Activated naive CD4-positive, alpha-beta T cell treated with anti-CD3 and anti-CD28 coated beads for 36 hours (primary cell): ENCODE data around the gene BAD. TPM values are rescaled to one million over a fixed set of nuclear protein-coding genes. Genes with fewer than 3 reads are reported as not detected.
"Not testable (repeated sequence)": the region's sequence is repeated elsewhere in the genome, so short reads cannot be mapped to it uniquely, and the experiment has no call there.

Experiments
- CTCF ChIA-PET: fragments of 350-600 bp; sonication (Branson Sonifier 250); formaldehyde crosslinking; loops from one replicate; lab custom pipeline; 2021; ENCODE audit warnings: antibody characterized with exemption; lab: Charles Lee
- DNase-seq: peaks from one replicate; pipeline ENCODE4 v3.0.0-alpha.2; 2020
- H3K27ac Mint-ChIP-seq: one replicate; pipeline ENCODE4 v1.8.0; 2021; ENCODE audit warnings: mild to moderate bottlenecking, mixed read lengths
- H3K27me3 Mint-ChIP-seq: one replicate; pipeline ENCODE4 v1.8.0; 2021; ENCODE audit warnings: low read depth, mixed read lengths
- H3K36me3 Mint-ChIP-seq: one replicate; pipeline ENCODE4 v1.8.0; 2021; ENCODE audit warnings: low read depth, mixed read lengths
- H3K4me1 Mint-ChIP-seq: one replicate; pipeline ENCODE4 v1.8.0; 2021; ENCODE audit warnings: low read depth, mixed read lengths
- H3K4me3 Mint-ChIP-seq: one replicate; pipeline ENCODE4 v1.8.0; 2021; ENCODE audit warnings: mild to moderate bottlenecking, moderate library complexity, mixed read lengths
- H3K9me3 Mint-ChIP-seq: one replicate; pipeline ENCODE4 v1.8.0; 2021; ENCODE audit warnings: mixed read lengths
- intact Hi-C: fragments of 100-400 bp; cut with micrococcal nuclease; formaldehyde crosslinking; loops from one replicate; pipeline ENCODE4 v1.15.1; 2023
- total RNA-seq, 2 experiments: library from RNA; stranded (reverse); gene quantifications; one replicate each; pipeline ENCODE4 v1.2.3, GENCODE V29; 2021

The BAD gene
- total RNA-seq, 2 experiments from 2014 or later: 12.8 to 14.3 TPM

GRCh38 chr11:64313491-64314145 lies 29.2 kb upstream of the BAD start:
- peak overlapping the region; percentile 25 for H3K27ac Mint-ChIP-seq
- intact Hi-C loops: no loop called here
- DNase-seq: no peak
- H3K4me1 Mint-ChIP-seq: peaks cover 36% of the 10 kb centered on the region
- CTCF ChIA-PET: interaction anchor here (1.2 to 2.2 kb wide), 2 partner anchors 41 to 109 kb away, joined by 3 to 7 read pairs; no protein-coding TSS in a partner anchor
- H3K4me3 Mint-ChIP-seq: no peak overlapping the region
- H3K9me3 Mint-ChIP-seq: no peaks in the 10 kb centered on the region
- H3K27me3 Mint-ChIP-seq: no peaks in the 10 kb centered on the region
- peaks cover 14% of the 10 kb centered on the region for H3K36me3 Mint-ChIP-seq

DNA sequence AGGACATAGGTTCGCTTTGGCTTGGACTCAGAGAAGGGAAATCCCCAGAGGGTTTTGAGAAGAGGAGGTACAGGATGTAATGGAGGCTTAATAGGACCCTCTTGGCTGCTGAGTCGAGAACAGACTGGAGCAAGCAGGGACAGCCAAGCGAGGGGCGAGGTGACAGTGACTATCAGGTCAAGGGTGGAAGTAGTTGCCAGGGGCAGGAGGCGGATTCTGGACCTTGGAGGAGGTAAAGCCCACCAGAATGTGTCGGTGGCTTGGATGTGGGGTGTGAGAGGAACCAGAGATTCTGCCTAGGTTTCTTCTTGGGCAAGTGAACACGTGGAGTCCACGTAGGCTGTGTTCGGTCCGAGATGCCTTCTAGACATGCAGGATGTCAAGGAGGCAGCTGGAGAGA lies 28.5 kb upstream of the BAD start:
- CTCF ChIA-PET: interaction anchor here (1.2 to 2.2 kb wide), 2 partner anchors 42 to 109 kb away, joined by 3 to 7 read pairs; no protein-coding TSS in a partner anchor
- no peaks in the 10 kb centered on the region for H3K27me3 Mint-ChIP-seq
- peaks cover 35% of the 10 kb centered on the region for H3K4me1 Mint-ChIP-seq
- peaks cover 12% of the 10 kb centered on the region for H3K36me3 Mint-ChIP-seq
- H3K4me3 Mint-ChIP-seq: no peak overlapping the region
- H3K27ac Mint-ChIP-seq: peak overlapping the region; percentile 25
- no peaks in the 10 kb centered on the region for H3K9me3 Mint-ChIP-seq
- intact Hi-C loops: no loop called here
- no peak for DNase-seq

DNA sequence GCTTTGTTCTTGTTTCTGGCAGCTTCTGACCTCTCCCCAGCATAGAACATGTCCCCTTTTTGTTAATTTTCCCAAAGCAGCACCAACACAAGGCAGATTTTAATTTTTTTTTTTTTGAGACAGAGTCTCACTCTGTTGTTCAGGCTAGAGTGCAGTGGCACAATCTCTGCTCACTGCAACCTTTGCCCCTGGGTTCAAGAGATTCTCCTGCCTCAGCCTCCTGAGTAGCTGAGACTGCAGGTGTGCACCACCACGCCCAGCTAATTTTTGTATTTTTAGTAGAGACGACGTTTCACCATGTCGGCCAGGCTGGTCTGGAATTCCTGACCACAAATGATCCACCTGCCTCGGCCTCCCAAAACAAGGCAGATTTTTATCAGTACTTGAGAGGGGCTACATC lies 23.3 kb upstream of the BAD start:
- H3K27me3 Mint-ChIP-seq, DNase-seq, H3K9me3 Mint-ChIP-seq, H3K36me3 Mint-ChIP-seq, intact Hi-C loops: not testable (repeated sequence)
- peak overlapping the region; percentile 91 for H3K4me3 Mint-ChIP-seq
- CTCF ChIA-PET: interaction anchor here (0.6 to 1.5 kb wide), 4 partner anchors 10 to 419 kb away, joined by 3 to 10 read pairs (median 4); partner anchors contain the start of genes PRDX5 and TRMT112
- peaks cover 41% of the 10 kb centered on the region for H3K4me1 Mint-ChIP-seq
- peak overlapping the region; percentile 22 for H3K27ac Mint-ChIP-seq

GRCh38 chr11:64306876-64307622 lies 22.6 kb upstream of the BAD start:
- H3K27ac Mint-ChIP-seq: peak overlapping the region; percentile 87
- DNase-seq: no peak
- H3K4me3 Mint-ChIP-seq: peak overlapping the region; percentile 91
- H3K4me1 Mint-ChIP-seq: peaks cover 35% of the 10 kb centered on the region
- CTCF ChIA-PET: interaction anchor here (0.6 to 1.5 kb wide), 4 partner anchors 11 to 419 kb away, joined by 3 to 10 read pairs (median 4); partner anchors contain the start of genes PRDX5 and TRMT112
- H3K9me3 Mint-ChIP-seq: no peaks in the 10 kb centered on the region
- H3K27me3 Mint-ChIP-seq: peaks cover under 1% of the 10 kb centered on the region
- intact Hi-C loops: loop anchor here (1.0 kb wide), 1 partner anchor 48 kb away; no protein-coding TSS in a partner anchor
- H3K36me3 Mint-ChIP-seq: peaks cover 9% of the 10 kb centered on the region

DNA sequence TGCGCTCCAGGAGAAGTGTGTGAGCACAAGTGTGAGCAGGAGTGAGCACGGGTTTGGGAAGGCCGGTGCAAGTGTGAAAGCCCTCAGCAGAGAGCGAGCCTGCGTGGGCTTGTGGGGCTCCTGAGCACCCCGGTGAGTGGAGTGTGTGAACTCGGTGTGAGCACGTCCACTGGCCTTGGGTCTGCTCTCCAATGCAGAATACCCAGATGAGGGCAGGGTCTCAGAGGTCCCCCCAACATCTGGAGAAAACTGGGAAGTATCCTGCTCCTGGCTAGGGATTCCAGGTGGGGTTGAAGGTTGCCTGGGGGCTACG lies 22.1 kb upstream of the BAD start:
- Mint-ChIP-seq H3K4me3 (peak overlapping the region; percentile 91), H3K27me3 (peaks cover 4% of the 10 kb centered on the region), H3K36me3 (peaks cover 9% of the 10 kb centered on the region), H3K4me1 (peaks cover 35% of the 10 kb centered on the region), H3K27ac (peak overlapping the region; percentile 87), H3K9me3 (no peaks in the 10 kb centered on the region)
- CTCF ChIA-PET: no interaction called here
- DNase-seq: no peak
- intact Hi-C loops: loop anchor here (1.0 kb wide), 1 partner anchor 49 kb away; no protein-coding TSS in a partner anchor

GRCh38 chr11:64305691-64306562 lies 21.5 kb upstream of the BAD start:
- Mint-ChIP-seq H3K27ac (peak overlapping the region; percentile 87), H3K4me3 (peak overlapping the region; percentile 91), H3K27me3 (peaks cover 5% of the 10 kb centered on the region), H3K36me3 (peaks cover 9% of the 10 kb centered on the region), H3K9me3 (no peaks in the 10 kb centered on the region), H3K4me1 (peaks cover 35% of the 10 kb centered on the region)
- DNase-seq: peak; percentile 82
- CTCF ChIA-PET: interaction anchor here (2.7 kb wide), 1 partner anchor 55 kb away, joined by 23 read pairs; the partner anchor contains the start of gene PLCB3
- intact Hi-C loops: loop anchor here (1.0 to 2.0 kb wide), 14 partner anchors 11 to 473 kb away; partner anchors contain the start of genes CCDC88B, COX8A, DNAJC4 and FKBP2

GRCh38 chr11:64305075-64305690 lies 20.7 kb upstream of the BAD start, which contains the start of gene ESRRA:
Gene ESRRA (plus strand): TSS chr11:64305524. CDS start chr11:64307180, 1,656 bp downstream.
- Mint-ChIP-seq H3K4me3 (peak within 1 kb of the TSS; percentile 91), H3K4me1 (peaks cover 39% of the 10 kb centered on the region)

DNA sequence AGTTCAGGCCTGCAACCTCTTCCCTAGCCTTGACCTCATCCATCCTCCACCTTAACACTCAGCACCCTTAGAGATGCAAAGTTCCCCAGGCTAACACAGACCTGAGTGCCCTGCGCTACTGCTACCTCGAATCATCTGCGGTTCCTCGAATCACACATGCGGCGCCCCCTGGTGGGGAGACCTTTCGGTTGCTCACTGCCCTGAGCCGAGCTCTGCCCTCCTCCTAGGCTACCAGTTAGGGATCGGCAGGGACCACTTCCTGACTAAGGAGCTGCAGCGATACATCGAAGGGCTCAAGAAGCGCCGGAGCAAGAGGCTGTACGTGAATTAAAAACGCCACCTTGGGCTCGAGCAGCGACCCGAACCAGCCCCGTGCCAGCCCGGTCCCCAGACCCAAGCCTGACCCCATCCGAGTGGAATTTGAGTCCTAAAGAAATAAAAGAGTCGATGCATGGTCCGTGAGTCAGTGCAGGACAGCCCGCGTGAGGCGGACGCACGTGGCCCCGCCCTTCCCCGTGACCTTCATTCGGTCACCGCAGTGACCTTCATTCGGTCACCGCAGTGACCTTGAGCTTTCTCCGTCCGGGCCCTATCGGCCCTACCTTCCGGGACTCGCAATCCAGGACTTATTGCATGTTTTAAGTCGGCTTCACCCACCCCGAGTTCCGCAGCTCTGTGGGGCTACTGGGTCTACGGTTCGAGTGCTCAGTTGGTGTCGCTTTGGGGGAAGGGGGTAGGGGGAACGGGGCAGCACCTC lies 20.0 kb upstream of the BAD start:
- Mint-ChIP-seq H3K4me1 (peaks cover 39% of the 10 kb centered on the region), H3K36me3 (peaks cover 9% of the 10 kb centered on the region), H3K27me3 (peaks cover 19% of the 10 kb centered on the region), H3K9me3 (no peaks in the 10 kb centered on the region), H3K4me3 (peak overlapping the region; percentile 88), H3K27ac (peak overlapping the region; percentile 91)
- CTCF ChIA-PET: interaction anchor here (0.6 to 5.2 kb wide), 30 partner anchors 9 to 119 kb away, joined by 3 to 89 read pairs (median 4); partner anchors contain the start of genes BAD, FERMT3, GPR137 and KCNK4
- DNase-seq: peak; percentile 98
- intact Hi-C loops: loop anchor here (1.0 to 2.0 kb wide), 14 partner anchors 13 to 474 kb away; partner anchors contain the start of genes CCDC88B, COX8A, DNAJC4 and FKBP2

More at GRCh38 chr11:64305075-64305690, 20.7 kb upstream of the BAD start, which contains the start of gene ESRRA:
- Mint-ChIP-seq H3K27ac (peak within 1 kb of the TSS; percentile 91), H3K36me3 (peaks cover 9% of the 10 kb centered on the region), H3K9me3 (no peaks in the 10 kb centered on the region), H3K27me3 (peaks cover 12% of the 10 kb centered on the region)
- CTCF ChIA-PET: interaction anchor here (0.6 to 5.2 kb wide), 23 partner anchors 10 to 120 kb away, joined by 3 to 89 read pairs (median 4); partner anchors contain the start of genes BAD, FERMT3, GPR137 and KCNK4
- intact Hi-C loops: loop anchor here (1.0 to 2.0 kb wide), 13 partner anchors 12 to 474 kb away; partner anchors contain the start of genes CCDC88B, COX8A, DNAJC4 and FKBP2
- peak; percentile 100 for DNase-seq

GRCh38 chr11:64304032-64304315 lies 19.5 kb upstream of the BAD start:
- Mint-ChIP-seq H3K27me3 (peaks cover 21% of the 10 kb centered on the region), H3K4me1 (peaks cover 36% of the 10 kb centered on the region), H3K36me3 (peaks cover 9% of the 10 kb centered on the region), H3K27ac (no peak overlapping the region), H3K9me3 (no peaks in the 10 kb centered on the region), H3K4me3 (peak overlapping the region; percentile 88)
- intact Hi-C loops: loop anchor here (1.0 to 2.0 kb wide), 3 partner anchors 100 to 475 kb away; partner anchors contain the start of genes MARK2 and SF1
- no peak for DNase-seq
- CTCF ChIA-PET: interaction anchor here (0.8 to 5.2 kb wide), 21 partner anchors 13 to 119 kb away, joined by 3 to 89 read pairs (median 5); partner anchors contain the start of genes BAD, FERMT3, KCNK4 and PLCB3
